SU-DHL-6 (cell line): ENCODE results near the gene EDA.

ENCODE experiments used
- H2AFZ ChIP-seq: fragments of 200-600 bp; sonication (generic); 2 replicates; pipeline ENCODE4 v1.6.1; 2014; ENCODE audit warnings: low read depth, mild to moderate bottlenecking, moderate library complexity, mixed read lengths, antibody characterized with exemption, low read length; ENCODE audit not compliant: severe bottlenecking
- H3F3A ChIP-seq: fragments of 200-600 bp; shearing (Covaris generic); 2 replicates; pipeline ENCODE4 v1.6.0; 2016; ENCODE audit warnings: antibody characterized with exemption, mild to moderate bottlenecking; ENCODE audit not compliant: insufficient read depth
- H3K27ac ChIP-seq: fragments of 200-600 bp; sonication (generic); 2 replicates; pipeline ENCODE4 v1.5.1; 2016; ENCODE audit warnings: low read depth, mild to moderate bottlenecking, low read length, moderate library complexity, mixed read lengths
- H3K27me3 ChIP-seq: fragments of 200-600 bp; sonication (generic), shearing (Covaris generic); 2 replicates; pipeline ENCODE4 v1.6.0; 2014; ENCODE audit warnings: mild to moderate bottlenecking, low read length
- H3K36me3 ChIP-seq: fragments of 200-600 bp; sonication (generic); 2 replicates; pipeline ENCODE4 v1.6.1; 2014; ENCODE audit warnings: mild to moderate bottlenecking, low read length, mixed read lengths
- H3K4me2 ChIP-seq: fragments of 300-600, 200-600 bp; shearing (Covaris generic), sonication (generic); 2 replicates; pipeline ENCODE4 v1.6.0; 2014; ENCODE audit warnings: low read length, low read depth, mild to moderate bottlenecking; ENCODE audit not compliant: poor library complexity, severe bottlenecking
- H3K4me3 ChIP-seq: fragments of 200-600 bp; sonication (generic); 2 replicates; pipeline ENCODE4 v1.5.1; 2014; ENCODE audit warnings: antibody characterized with exemption, low read length, mild to moderate bottlenecking, mixed read lengths; ENCODE audit not compliant: insufficient read depth, poor library complexity, severe bottlenecking
- H3K79me2 ChIP-seq: fragments of 200-600 bp; sonication (generic); 2 replicates; pipeline ENCODE4 v1.6.1; 2014; ENCODE audit warnings: mild to moderate bottlenecking, low read length, moderate library complexity; ENCODE audit not compliant: insufficient read depth
- H3K9ac ChIP-seq: fragments of 200-600 bp; sonication (generic); 2 replicates; pipeline ENCODE4 v1.7.0; 2014; ENCODE audit warnings: mild to moderate bottlenecking, low read length
- H3K9me2 ChIP-seq: fragments of 200-600 bp; sonication (generic); replicated peaks from 2 replicates; pipeline ENCODE4 v1.6.1; 2014; ENCODE audit warnings: low read length; ENCODE audit not compliant: insufficient read depth
- H3K9me3 ChIP-seq: fragments of 200-600 bp; sonication (generic); 2 replicates; pipeline ENCODE4 v1.6.1; 2014; ENCODE audit warnings: low read length, mixed read lengths; ENCODE audit not compliant: insufficient read depth
- H4K20me1 ChIP-seq: fragments of 200-600 bp; sonication (generic); 2 replicates; pipeline ENCODE4 v1.6.1; 2014; ENCODE audit warnings: low read depth, mild to moderate bottlenecking, antibody characterized with exemption, low read length, moderate library complexity, mixed read lengths
- CTCF ChIP-seq: fragments of 200-600 bp; sonication (generic); IDR thresholded peaks from one replicate; pipeline ENCODE4 v1.5.1; 2017; ENCODE audit warnings: antibody characterized with exemption, mild to moderate bottlenecking, low read length, moderate library complexity; ENCODE audit not compliant: insufficient read depth, poor library complexity, severe bottlenecking
- EZH2phosphoT487 ChIP-seq: fragments of 200-600 bp; sonication (generic), shearing (Covaris generic); conservative IDR thresholded peaks from 2 replicates; pipeline ENCODE4 v1.6.1; 2018; ENCODE audit warnings: mild to moderate bottlenecking, antibody characterized with exemption, low read length, moderate library complexity, mixed read lengths

EDA gene

GRCh38 chrX:70026112-70026850 is 410.4 kb downstream of the EDA start:
- H3K4me3 ChIP-seq: no peak overlapping the region
- no peak overlapping the region for H2AFZ ChIP-seq
- H3K36me3 ChIP-seq: no peaks in the 10 kb centered on the region
- H3K9ac ChIP-seq: no peak overlapping the region
- no peaks in the 10 kb centered on the region for H3K9me2 ChIP-seq
- H3F3A ChIP-seq: no peaks in the 10 kb centered on the region
- TF ChIP-seq CTCF (no peak), EZH2phosphoT487 (no peak)
- H4K20me1 ChIP-seq: no peaks in the 10 kb centered on the region
- no peaks in the 10 kb centered on the region for H3K79me2 ChIP-seq
- H3K4me2 ChIP-seq: no peak overlapping the region
- H3K27me3 ChIP-seq: no peaks in the 10 kb centered on the region
- H3K9me3 ChIP-seq: no peaks in the 10 kb centered on the region
- no peak overlapping the region for H3K27ac ChIP-seq

- Histone ChIP-seq H3K9ac (no peak overlapping the region), H2AFZ (no peak overlapping the region)
- TF ChIP-seq CTCF (no peak), EZH2phosphoT487 (no peak)
These were observed 410.9 kb downstream of the EDA start for GRCh38 chrX:70026851-70027200.

GRCh38 chrX:70029863-70030262 is 413.9 kb downstream of the EDA start:
- H3K4me3 ChIP-seq: no peak overlapping the region
- TF ChIP-seq EZH2phosphoT487 (no peak), CTCF (no peak)
- H3K9me3 ChIP-seq: no peaks in the 10 kb centered on the region
- no peaks in the 10 kb centered on the region for H3K79me2 ChIP-seq
- no peaks in the 10 kb centered on the region for H3K9me2 ChIP-seq
- H3K9ac ChIP-seq: no peak overlapping the region
- H2AFZ ChIP-seq: no peak overlapping the region
- H3K36me3 ChIP-seq: no peaks in the 10 kb centered on the region
- no peaks in the 10 kb centered on the region for H3K27me3 ChIP-seq
- H3F3A ChIP-seq: no peaks in the 10 kb centered on the region
- no peak overlapping the region for H3K4me2 ChIP-seq
- no peaks in the 10 kb centered on the region for H4K20me1 ChIP-seq
- no peak overlapping the region for H3K27ac ChIP-seq

More at GRCh38 chrX:70026851-70027200, 410.9 kb downstream of the EDA start:
- Histone ChIP-seq H3K27ac (no peak overlapping the region), H4K20me1 (no peaks in the 10 kb centered on the region), H3K9me3 (no peaks in the 10 kb centered on the region), H3K79me2 (no peaks in the 10 kb centered on the region), H3K4me3 (no peak overlapping the region), H3K36me3 (no peaks in the 10 kb centered on the region), H3K9me2 (no peaks in the 10 kb centered on the region), H3F3A (no peaks in the 10 kb centered on the region), H3K27me3 (no peaks in the 10 kb centered on the region), H3K4me2 (no peak overlapping the region)
